CD4-positive, alpha-beta T cell treated with Interferon alpha-2 for 1 hour (primary cell): ENCODE data around the gene LIPM.
A peak's percentile ranks its signal among the peaks of the same experiment; 100 is the strongest.
"Not testable (repeated sequence)": the region's sequence is repeated elsewhere in the genome, so short reads cannot be mapped to it uniquely, and the experiment has no call there.

Source experiments
- DNase-seq, 2 donors: peaks; one replicate each; pipeline ENCODE4 v3.0.0-alpha.2; 2020 to 2022

Gene LIPM

GRCh38 chr10:88804083-88804812 lies 1.7 kb downstream of the LIPM start:
- no peak for DNase-seq

GRCh38 chr10:88805361-88805760 lies 2.8 kb downstream of the LIPM start:
- DNase-seq, result no peak

- no peak for DNase-seq
These were observed 3.4 kb downstream of the LIPM start for GRCh38 chr10:88805924-88806323.

DNA sequence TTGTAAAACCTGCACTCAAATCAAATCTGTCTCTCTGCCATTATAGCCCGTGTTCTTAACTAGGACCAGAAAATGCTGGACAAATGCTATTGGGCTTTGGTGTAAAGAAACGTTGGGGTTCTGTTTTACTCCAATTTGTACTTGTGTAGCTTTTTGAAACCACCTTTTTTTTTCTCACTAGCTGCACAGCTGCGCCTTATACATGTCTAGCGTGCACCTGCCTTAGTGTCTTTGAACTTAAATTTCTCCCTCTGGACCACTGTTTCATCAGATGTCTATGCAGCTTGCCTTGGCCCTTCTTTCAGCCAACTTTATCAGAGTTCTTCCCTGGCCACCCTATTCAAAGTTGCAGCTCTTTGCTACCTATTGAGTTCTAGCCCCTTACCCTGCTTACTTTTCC lies 7.1 kb downstream of the LIPM start:
- no peak for DNase-seq

DNA sequence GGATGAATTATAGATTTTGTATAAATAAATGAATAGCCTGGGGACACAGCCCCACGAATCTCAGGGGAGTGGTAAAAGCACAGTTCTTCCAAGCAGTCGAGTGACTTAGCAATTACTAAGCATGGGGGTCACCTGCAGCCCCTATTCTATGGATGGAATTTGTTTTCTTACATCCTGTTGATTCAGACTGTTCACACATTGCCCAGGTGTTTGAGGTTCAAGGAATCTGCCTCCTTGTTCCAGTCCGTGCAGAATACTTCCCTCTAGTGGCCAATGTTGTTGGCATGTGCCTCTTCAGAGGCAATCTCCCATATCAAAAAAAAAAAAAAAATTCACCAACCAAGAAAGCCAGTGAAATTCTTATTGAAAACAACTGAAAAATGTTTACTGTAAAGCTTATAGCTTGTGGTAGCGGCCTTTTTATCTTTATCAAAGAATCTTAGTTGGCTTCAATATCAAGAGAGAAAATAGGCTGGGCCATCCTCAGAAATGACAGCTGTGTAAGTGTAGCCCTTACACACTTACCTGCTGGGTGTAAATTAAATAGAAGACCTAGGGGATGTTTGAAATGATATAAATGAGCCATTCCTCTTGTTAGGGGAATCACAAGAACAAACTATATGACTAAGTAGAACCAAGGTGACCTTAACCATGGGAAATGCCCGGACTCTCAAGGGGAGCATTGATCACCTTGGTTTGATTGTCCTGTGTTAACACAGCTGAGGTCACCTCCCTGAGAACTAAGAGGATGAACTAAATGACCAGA lies 7.8 kb downstream of the LIPM start:
- DNase-seq, result peak; percentile 37 to 68

GRCh38 chr10:88813200-88813599 lies 10.7 kb downstream of the LIPM start:
- no peak for DNase-seq

DNA sequence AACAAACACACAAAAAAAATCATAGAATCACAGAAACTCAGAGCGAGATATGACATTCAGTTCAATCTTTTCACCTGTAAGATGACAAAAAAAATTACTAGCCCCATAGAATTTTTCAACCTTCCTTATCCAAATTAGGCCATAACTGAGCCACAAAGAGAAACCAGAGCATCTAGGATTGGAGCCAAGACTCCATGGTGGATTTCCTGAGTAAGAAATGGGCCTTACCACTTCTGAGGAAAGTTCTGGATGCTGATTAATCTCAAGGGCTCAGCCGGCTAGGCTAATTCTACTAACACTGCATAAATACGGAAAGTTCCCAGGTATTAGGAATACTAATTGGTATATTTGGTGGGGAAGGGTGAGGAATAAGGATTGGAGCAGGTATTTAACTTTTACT lies 16.8 kb downstream of the LIPM start:
- no peak for DNase-seq

DNA sequence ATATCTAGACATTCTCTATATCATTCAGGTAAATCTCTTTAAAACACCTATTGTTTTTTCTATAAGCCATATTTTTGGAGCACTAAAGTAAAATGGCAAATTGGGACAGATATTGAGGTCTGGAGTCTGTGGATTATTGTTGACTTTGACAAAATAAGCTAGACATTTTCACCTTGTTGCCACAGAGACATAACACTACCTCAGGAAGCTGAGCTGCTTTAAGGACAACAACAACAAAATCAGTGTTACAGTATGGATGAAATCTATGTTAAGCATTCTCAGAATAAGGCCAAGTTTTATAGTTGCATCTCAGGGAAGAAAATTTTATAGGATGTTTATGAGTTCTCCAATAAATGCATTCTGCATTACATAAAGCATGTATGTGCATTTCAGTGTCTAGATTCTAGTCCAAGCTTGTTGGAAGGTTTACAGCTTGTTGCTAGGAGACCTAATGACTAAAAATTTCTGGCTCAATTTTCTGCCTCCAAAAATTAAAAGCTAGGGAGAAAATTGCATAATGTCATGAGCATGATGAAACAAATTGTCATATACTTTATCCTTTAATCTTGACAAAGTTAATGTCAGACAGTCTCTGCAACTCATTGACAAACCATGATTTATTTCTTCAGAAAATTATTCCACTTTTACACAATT lies 18.3 kb downstream of the LIPM start:
- no peak for DNase-seq

DNA sequence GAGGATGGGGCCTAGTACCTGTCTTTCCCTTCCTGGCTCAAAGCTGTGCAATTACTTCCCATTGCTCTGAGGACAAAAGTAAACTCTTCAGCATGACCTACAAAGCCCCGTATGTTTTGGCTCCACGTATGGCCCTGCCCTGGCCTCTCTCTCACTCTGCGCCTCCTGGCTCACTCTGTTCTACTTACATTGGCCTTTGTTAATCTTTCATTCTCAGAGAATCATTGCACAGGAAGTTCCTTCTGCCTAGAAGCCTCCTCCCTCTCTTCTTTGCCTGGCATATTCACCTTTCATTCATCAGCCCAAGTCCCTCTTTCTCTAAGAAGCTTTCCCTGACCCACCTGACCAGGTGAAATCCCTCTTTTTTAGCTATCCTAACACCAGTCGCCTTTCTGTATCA lies 23.9 kb downstream of the LIPM start:
- DNase-seq, result no peak

GRCh38 chr10:88827671-88828070 lies 25.1 kb downstream of the LIPM start:
- no peak for DNase-seq

DNA sequence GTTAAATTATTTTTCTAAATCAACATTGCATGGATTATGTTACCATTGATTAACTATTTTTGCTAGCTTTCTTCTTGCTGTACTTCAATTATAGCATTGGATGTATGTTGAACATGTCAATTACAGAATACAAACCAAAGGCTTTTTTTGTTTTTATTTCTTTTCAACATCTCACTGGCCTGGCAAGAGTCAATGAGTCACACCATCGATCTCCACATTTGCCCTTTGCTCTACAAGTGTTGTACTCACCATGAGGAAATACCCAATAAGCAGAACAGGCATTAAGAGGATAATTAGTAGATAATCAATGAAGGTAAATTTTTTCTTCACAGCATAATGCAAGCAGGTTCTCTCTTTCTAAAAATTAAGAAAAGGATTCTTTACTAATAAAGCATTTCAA lies 25.8 kb downstream of the LIPM start:
- DNase-seq, result no peak

DNA sequence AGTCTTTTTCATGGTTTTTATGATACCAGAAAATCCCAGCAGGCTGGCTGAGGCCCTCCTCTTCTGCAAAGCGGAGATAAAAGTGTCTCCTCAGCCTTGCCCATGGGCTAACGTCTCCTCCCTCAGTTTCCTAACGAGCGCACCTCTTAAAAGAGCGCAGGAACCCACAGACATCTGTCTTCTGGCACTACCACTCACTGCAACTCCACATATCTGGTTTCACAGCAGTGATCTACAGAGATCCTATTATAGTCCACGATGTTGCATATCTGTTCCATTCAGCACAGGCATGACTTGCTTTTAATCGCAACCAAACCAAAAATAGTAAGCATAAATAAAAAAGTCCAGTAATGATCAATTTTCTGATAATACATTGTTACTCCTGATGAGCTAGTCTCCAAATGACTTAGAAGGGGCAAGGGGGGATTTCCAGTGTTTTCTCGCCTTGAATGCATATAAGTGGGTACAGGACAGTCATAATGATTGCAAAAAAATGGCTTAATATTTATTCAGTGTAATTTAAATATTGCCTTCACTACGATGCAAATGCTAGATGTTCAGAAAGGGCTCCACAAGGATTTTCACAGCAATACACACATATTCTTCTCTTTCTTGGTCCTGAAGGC lies 28.2 kb downstream of the LIPM start:
- no peak for DNase-seq

- DNase-seq, result peak; percentile 33 to 72
These were observed 29.2 kb downstream of the LIPM start for GRCh38 chr10:88831709-88832108.

DNA sequence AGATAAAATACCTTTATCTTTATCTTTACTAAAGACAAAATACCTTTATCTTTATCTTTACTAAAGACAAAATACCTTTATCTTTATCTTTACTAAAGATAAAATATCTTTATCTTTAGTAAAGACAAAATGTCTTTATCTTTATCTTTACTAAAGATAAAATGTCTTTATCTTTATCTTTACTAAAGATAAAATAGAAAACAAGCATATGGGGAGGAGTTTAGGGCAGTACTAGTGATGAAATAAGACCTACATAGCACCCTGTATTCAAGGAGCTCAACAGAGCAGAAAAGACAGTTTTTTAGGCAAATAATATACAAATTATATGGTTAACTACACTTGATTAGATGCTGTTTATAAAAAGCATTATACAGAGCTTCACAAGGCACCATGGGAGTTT lies 29.8 kb downstream of the LIPM start:
- no peak for DNase-seq

GRCh38 chr10:88833156-88833555 lies 30.6 kb downstream of the LIPM start:
- DNase-seq, result no peak

GRCh38 chr10:88833723-88834122 lies 31.2 kb downstream of the LIPM start:
- peak in 1 of 2 donors; percentile 26 for DNase-seq

- DNase-seq, result peak; percentile 85 to 89
These were observed 32.8 kb downstream of the LIPM start for GRCh38 chr10:88835096-88835909.

DNA sequence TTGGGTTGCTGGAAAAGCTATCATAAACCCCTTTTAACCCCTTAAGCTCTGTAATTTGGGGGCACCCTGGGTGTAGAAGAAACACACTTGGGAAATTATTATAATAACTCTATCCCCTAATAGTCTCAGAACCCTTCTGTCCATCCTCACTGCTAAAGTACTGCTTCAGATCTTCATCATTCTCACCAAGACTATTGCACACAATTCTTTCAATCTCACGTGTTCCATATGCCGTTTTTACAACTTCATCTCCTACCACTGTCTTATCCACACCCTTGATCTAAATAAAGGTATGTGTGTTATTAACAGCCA lies 33.3 kb downstream of the LIPM start:
- no peak for DNase-seq

DNA sequence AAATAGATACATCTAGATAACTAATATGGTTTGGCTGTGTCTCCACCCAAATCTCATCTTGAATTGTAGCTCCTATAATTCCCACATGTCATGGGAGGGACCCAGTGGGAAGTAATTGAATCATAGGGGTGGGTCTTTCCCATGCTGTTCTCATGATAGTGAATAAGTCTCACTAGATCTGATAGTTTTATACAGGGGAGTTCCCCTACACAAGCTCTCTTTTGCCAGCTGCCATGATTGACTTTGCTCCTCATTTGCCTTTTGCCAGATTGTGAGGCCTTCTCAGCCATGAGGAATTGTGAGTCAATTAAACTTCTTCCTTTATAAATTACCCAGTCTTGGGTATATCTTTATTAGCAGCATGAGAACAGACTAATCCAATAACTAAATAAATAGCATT lies 35.1 kb downstream of the LIPM start:
- DNase-seq, result not testable (repeated sequence)

GRCh38 chr10:88838766-88839350 lies 36.3 kb downstream of the LIPM start:
- DNase-seq, result no peak

- no peak for DNase-seq
These were observed 37.6 kb downstream of the LIPM start for GRCh38 chr10:88840104-88840503.

- DNase-seq, result no peak
These were observed 38.4 kb downstream of the LIPM start for GRCh38 chr10:88840881-88841280.
